GM12878 (cell line): ENCODE data around the gene METTL18. TPM values are rescaled to one million over a fixed set of nuclear protein-coding genes. Genes with fewer than 3 reads are reported as not detected.

Source experiments
- ATAC-seq: fragments of 200-7000 bp; cut with Tn5 transposase; 3 replicates; pipeline ENCODE4 v1.9.1; 2020; ENCODE audit warnings: mild to moderate bottlenecking, moderate library complexity
- BruUV-seq: library from RNA; stranded (reverse); fragments of 400-500 nt; replicated peaks from 2 replicates; lab custom pipeline; 2021; lab: Mats Ljungman, UMichigan
- CTCF ChIA-PET: fragments of 300-600 bp; sonication (Branson Sonifier 250); formaldehyde crosslinking; extraction: SDS; loops from one replicate; lab custom pipeline; 2021; ENCODE audit warnings: inconsistent platforms; lab: Yijun Ruan, JAX
- POLR2A ChIA-PET: fragments of 350-600 bp; formaldehyde crosslinking; extraction: SDS; loops from one replicate; lab custom pipeline; 2021; ENCODE audit warnings: inconsistent platforms; lab: Charles Lee
- RAD21 ChIA-PET: fragments of 300-600 bp; sonication (Branson Sonifier 250); formaldehyde crosslinking; loops from one replicate; lab custom pipeline; 2023; ENCODE audit warnings: antibody characterized with exemption; ENCODE audit not compliant: unreplicated experiment; lab: Charles Lee
- SMC1A ChIA-PET: fragments of 300-600 bp; sonication (Branson Sonifier 250); formaldehyde crosslinking; loops from one replicate; lab custom pipeline; 2023; ENCODE audit not compliant: unreplicated experiment, uncharacterized antibody; lab: Charles Lee
- DNase-seq: peaks from one replicate; pipeline ENCODE4 v3.0.0-alpha.2; 2011; ENCODE audit warnings: low read depth, low spot score
- FAIRE-seq: peaks from 3 replicates; lab custom pipeline; 2011; peaks lifted over from hg19 to GRCh38; lab: Jason Lieb, UNC
- H2AFZ ChIP-seq: 2 replicates; pipeline ENCODE4 v1.6.0; 2011; ENCODE audit warnings: low read depth, low read length, control low read depth; ENCODE audit not compliant: control insufficient read depth
- H3K27ac ChIP-seq: 2 replicates; pipeline ENCODE4 v1.5.1; 2011; ENCODE audit warnings: control low read depth; ENCODE audit not compliant: control insufficient read depth, insufficient read depth
- H3K27me3 ChIP-seq, 2 experiments: replicated peaks in 1 of 2; 2 replicates each; pipeline versions ENCODE4 v1.6.0 to v1.6.1; 2011; ENCODE audit warnings: low read length in 1 of 2; ENCODE audit not compliant: control insufficient read depth in 2 of 2, insufficient read depth in 2 of 2
- H3K36me3 ChIP-seq, 2 experiments: 2 replicates each; pipeline ENCODE4 v1.5.1; 2011; ENCODE audit warnings: low read length in 1 of 2; ENCODE audit not compliant: control insufficient read depth in 2 of 2, insufficient read depth in 2 of 2
- H3K4me1 ChIP-seq: 2 replicates; pipeline ENCODE4 v1.6.1; 2011; ENCODE audit warnings: mild to moderate bottlenecking, low read length, moderate library complexity, mixed read lengths; ENCODE audit not compliant: control insufficient read depth, insufficient read depth
- H3K4me2 ChIP-seq: 2 replicates; pipeline ENCODE4 v1.6.0; 2011; ENCODE audit warnings: control low read depth; ENCODE audit not compliant: control insufficient read depth, insufficient read depth
- H3K4me3 ChIP-seq: fragments of 200-600 bp; sonication (generic); 2 replicates; pipeline ENCODE4 v1.5.1; 2016
- H3K79me2 ChIP-seq: 2 replicates; pipeline ENCODE4 v1.6.0; 2011; ENCODE audit warnings: low read length; ENCODE audit not compliant: control insufficient read depth, insufficient read depth
- H3K9ac ChIP-seq: 2 replicates; pipeline ENCODE4 v1.8.0; 2011; ENCODE audit warnings: low read length, control low read depth, mixed read lengths; ENCODE audit not compliant: control insufficient read depth, insufficient read depth
- H3K9me3 ChIP-seq: replicated peaks from 3 replicates; pipeline ENCODE4 v1.5.1; 2011; ENCODE audit warnings: mild to moderate bottlenecking, low read length; ENCODE audit not compliant: control insufficient read depth, insufficient read depth
- H4K20me1 ChIP-seq: 2 replicates; pipeline ENCODE4 v1.6.0; 2011; ENCODE audit not compliant: control insufficient read depth, insufficient read depth
- BCL11A ChIP-seq: IDR thresholded peaks from 2 replicates; pipeline ENCODE4 v1.6.1; 2011; ENCODE audit warnings: low read depth, low read length
- E4F1 ChIP-seq: fragments of 450-650 bp; IDR thresholded peaks from 2 replicates; pipeline ENCODE4 v1.6.1; 2018; ENCODE audit warnings: borderline replicate concordance, mild to moderate bottlenecking; ENCODE audit not compliant: partially characterized antibody
- EZH2 ChIP-seq: IDR thresholded peaks from 2 replicates; pipeline ENCODE4 v1.6.1; 2012; ENCODE audit warnings: low read depth, mild to moderate bottlenecking, control low read depth, inconsistent platforms, low read length, borderline replicate concordance; ENCODE audit not compliant: control insufficient read depth
- GATAD2B ChIP-seq: fragments of 450-650 bp; conservative IDR thresholded peaks from 2 replicates; pipeline ENCODE4 v1.6.1; 2017; ENCODE audit warnings: low read depth, mild to moderate bottlenecking, moderate library complexity
- KAT2A ChIP-seq: conservative IDR thresholded peaks from 2 replicates; pipeline ENCODE4 v1.6.1; 2011; ENCODE audit warnings: low read depth, low read length; ENCODE audit not compliant: control insufficient read depth
- KDM1A ChIP-seq: fragments of 200-600 bp; sonication (generic); IDR thresholded peaks from 2 replicates; pipeline ENCODE4 v1.6.1; 2016; ENCODE audit warnings: borderline replicate concordance
- MEF2B ChIP-seq: fragments of 450-650 bp; IDR thresholded peaks from 2 replicates; pipeline ENCODE4 v1.6.1; 2018; ENCODE audit warnings: mild to moderate bottlenecking, moderate library complexity; ENCODE audit not compliant: partially characterized antibody, poor library complexity, severe bottlenecking
- SP1 ChIP-seq: IDR thresholded peaks from one replicate; pipeline ENCODE4 v1.6.1; 2011; ENCODE audit warnings: low read depth, low read length
- SRF ChIP-seq, 2 experiments: IDR thresholded peaks; 2 replicates each; pipeline ENCODE4 v1.6.1; 2011; ENCODE audit warnings: low read depth in 2 of 2, low read length in 2 of 2, mild to moderate bottlenecking in 1 of 2, moderate library complexity in 1 of 2
- STAT1 ChIP-seq: fragments of 450-650 bp; conservative IDR thresholded peaks from 2 replicates; pipeline ENCODE4 v1.6.1; 2014; ENCODE audit warnings: antibody characterized with exemption, mild to moderate bottlenecking
- TCF3 ChIP-seq: IDR thresholded peaks from 2 replicates; pipeline ENCODE4 v1.6.1; 2012; ENCODE audit warnings: low read depth, mild to moderate bottlenecking, low read length, borderline replicate concordance; ENCODE audit not compliant: insufficient read depth
- ZNF217 ChIP-seq: fragments of 450-650 bp; IDR thresholded peaks from 2 replicates; pipeline ENCODE4 v1.6.1; 2017; ENCODE audit warnings: antibody characterized with exemption, mild to moderate bottlenecking
- ZNF384 ChIP-seq: IDR thresholded peaks from 2 replicates; pipeline ENCODE4 v1.6.1; 2012; ENCODE audit warnings: low read depth, mild to moderate bottlenecking, low read length, improper control_type of control experiment, borderline replicate concordance
- WGBS: methylation state at CpG from one replicate; pipeline ENCODE4 v1.1.6; 2016; ENCODE audit warnings: low lambda C conversion rate; ENCODE audit not compliant: insufficient replicate concordance, insufficient coverage; ENCODE audit errors: missing lambda C conversion rate; 5-methylcytosine and 5-hydroxymethylcytosine counted together
- in situ Hi-C: fragments of 300-500 bp; cut with MboI; formaldehyde crosslinking; loops from 9 replicates; pipeline ENCODE4 v1.14.3; 2018; ENCODE audit warnings: mixed read lengths
- intact Hi-C: fragments of 100-400 bp; cut with micrococcal nuclease; formaldehyde crosslinking; loops from one replicate; pipeline ENCODE4 v1.14.2; 2022; ENCODE audit not compliant: unreplicated experiment
- polyA plus RNA-seq, 11 experiments: library from polyadenylated mRNA; depleted of rRNA in 4 of 11; unstranded in 6 of 11; stranded (reverse) in 5 of 11; fragments of >200 nt; fragmentation: Nextera tagmentation in 4 of 11; fragmentation: Illumina TruSeq in 1 of 11; extraction: Ambion mirVana in 4 of 11; extraction: Trizol in 1 of 11; gene quantifications; 1 replicate in 1 of 11; 2 replicates in 10 of 11; pipeline versions ENCODE4 v1.2.1 to v1.2.3, GENCODE V29; 2011 to 2016; ENCODE audit warnings: inconsistent platforms in 2 of 11, missing spikeins in 2 of 11, low read depth in 1 of 11
- total RNA-seq, 4 experiments: library from RNA; depleted of rRNA in 3 of 4; stranded (reverse); fragments of >200 nt in 3 of 4; fragmentation: Illumina TruSeq in 1 of 4; extraction: Trizol in 1 of 4; gene quantifications; 2 replicates each; pipeline versions ENCODE4 v1.2.1 to v1.2.3, GENCODE V29; 2013 to 2021
- TF ChIP-seq, protein P1 (sequence below): fragments of 450-650 bp; conservative IDR thresholded peaks from 2 replicates; pipeline ENCODE4 v1.6.1; 2017; ENCODE audit warnings: mild to moderate bottlenecking, moderate library complexity
- TF ChIP-seq, protein P2 (sequence below): fragments of 150-350 bp; IDR thresholded peaks from 2 replicates; pipeline ENCODE4 v1.6.1; 2014; ENCODE audit warnings: mild to moderate bottlenecking, low read depth, low read length
- TF ChIP-seq, protein P3 (sequence below): IDR thresholded peaks from 2 replicates; pipeline ENCODE4 v1.6.1; 2011; ENCODE audit warnings: low read depth, mild to moderate bottlenecking, low read length, moderate library complexity, borderline replicate concordance; ENCODE audit errors: extremely low read depth

Gene METTL18
- total and polyA plus RNA-seq, 10 of the 15 experiments (the other 5 are each of a cell fraction or from before 2014, with no cell fraction given) = 8.1 to 31.8 (median 12.8) TPM

DNA sequence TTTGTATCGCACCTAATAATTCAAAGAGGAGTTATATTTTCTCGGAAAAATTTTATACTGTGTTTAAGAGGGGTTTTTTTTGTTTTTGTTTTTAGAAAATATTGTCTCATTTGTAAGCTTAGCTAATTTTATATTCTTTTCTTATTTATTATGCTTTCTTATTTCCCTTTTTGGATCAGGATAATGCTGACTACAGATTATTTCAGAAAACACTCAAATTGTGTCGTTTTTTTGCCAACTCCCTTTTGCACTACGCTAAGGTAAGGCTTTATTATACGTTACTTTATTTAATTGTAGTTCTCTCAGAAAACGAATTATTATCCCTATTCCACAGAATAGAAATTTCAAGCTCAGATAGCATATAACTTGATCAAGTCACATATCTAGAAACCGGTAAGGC lies 26.8 kb upstream of the METTL18 start:
- no TSS peak for BruUV-seq
- intact Hi-C loops = no loop called here

More for the DNA sequence above, 26.8 kb upstream of the METTL18 start:
- no peak for DNase-seq
- Histone ChIP-seq H3K27me3 (no peaks in the 10 kb centered on the region), H3K4me1 (no peaks in the 10 kb centered on the region), H4K20me1 (no peaks in the 10 kb centered on the region), H2AFZ (no peak overlapping the region), H3K9me3 (no peaks in the 10 kb centered on the region), H3K36me3 (peaks cover 5 to 10% of the 10 kb centered on the region in 2 experiments; a peak in 3 of 4 replicates), H3K79me2 (no peaks in the 10 kb centered on the region), H3K4me2 (no peak overlapping the region), H3K4me3 (no peak overlapping the region), H3K9ac (no peak overlapping the region), H3K27ac (no peak overlapping the region)
- no peak for ATAC-seq
- POLR2A ChIA-PET = no interaction called here
- CTCF ChIA-PET = interaction anchor here (0.6 kb wide), 2 partner anchors 10 kb away, joined by 3 read pairs; no protein-coding TSS in a partner anchor
- RAD21 ChIA-PET = no interaction called here
- SMC1A ChIA-PET = no interaction called here
- no peak for FAIRE-seq
- WGBS = 96% methylated on average over 7 of the region's 7 CpGs
- in situ Hi-C loops = no loop called here
- TF ChIP-seq MEF2B (no peak), KAT2A (no peak), ZNF384 (no peak), KDM1A (no peak), TCF3 (no peak), SP1 (no peak), BCL11A (no peak), SRF (IDR thresholded peaks at IDR 0.05; ENCODE audit: low read depth in 2 of 2, low read length in 2 of 2) (no peak), GATAD2B (no peak), E4F1 (no peak), STAT1 (no peak), ZNF217 (no peak), EZH2 (no peak)
- TF ChIP-seq, protein P1, sequence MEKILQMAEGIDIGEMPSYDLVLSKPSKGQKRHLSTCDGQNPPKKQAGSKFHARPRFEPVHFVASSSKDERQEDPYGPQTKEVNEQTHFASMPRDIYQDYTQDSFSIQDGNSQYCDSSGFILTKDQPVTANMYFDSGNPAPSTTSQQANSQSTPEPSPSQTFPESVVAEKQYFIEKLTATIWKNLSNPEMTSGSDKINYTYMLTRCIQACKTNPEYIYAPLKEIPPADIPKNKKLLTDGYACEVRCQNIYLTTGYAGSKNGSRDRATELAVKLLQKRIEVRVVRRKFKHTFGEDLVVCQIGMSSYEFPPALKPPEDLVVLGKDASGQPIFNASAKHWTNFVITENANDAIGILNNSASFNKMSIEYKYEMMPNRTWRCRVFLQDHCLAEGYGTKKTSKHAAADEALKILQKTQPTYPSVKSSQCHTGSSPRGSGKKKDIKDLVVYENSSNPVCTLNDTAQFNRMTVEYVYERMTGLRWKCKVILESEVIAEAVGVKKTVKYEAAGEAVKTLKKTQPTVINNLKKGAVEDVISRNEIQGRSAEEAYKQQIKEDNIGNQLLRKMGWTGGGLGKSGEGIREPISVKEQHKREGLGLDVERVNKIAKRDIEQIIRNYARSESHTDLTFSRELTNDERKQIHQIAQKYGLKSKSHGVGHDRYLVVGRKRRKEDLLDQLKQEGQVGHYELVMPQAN = no peak
- TF ChIP-seq, protein P2, sequence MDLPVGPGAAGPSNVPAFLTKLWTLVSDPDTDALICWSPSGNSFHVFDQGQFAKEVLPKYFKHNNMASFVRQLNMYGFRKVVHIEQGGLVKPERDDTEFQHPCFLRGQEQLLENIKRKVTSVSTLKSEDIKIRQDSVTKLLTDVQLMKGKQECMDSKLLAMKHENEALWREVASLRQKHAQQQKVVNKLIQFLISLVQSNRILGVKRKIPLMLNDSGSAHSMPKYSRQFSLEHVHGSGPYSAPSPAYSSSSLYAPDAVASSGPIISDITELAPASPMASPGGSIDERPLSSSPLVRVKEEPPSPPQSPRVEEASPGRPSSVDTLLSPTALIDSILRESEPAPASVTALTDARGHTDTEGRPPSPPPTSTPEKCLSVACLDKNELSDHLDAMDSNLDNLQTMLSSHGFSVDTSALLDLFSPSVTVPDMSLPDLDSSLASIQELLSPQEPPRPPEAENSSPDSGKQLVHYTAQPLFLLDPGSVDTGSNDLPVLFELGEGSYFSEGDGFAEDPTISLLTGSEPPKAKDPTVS = no peak
- TF ChIP-seq, protein P3, sequence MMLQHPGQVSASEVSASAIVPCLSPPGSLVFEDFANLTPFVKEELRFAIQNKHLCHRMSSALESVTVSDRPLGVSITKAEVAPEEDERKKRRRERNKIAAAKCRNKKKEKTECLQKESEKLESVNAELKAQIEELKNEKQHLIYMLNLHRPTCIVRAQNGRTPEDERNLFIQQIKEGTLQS = no peak
- TF ChIP-seq, all 136 proteins: peak for 0
